ENCODE results near the gene PCNX1. TPM values are rescaled to one million over a fixed set of nuclear protein-coding genes. Genes with fewer than 3 reads are reported as not detected.
"Not testable (repeated sequence)": the region's sequence is repeated elsewhere in the genome, so short reads cannot be mapped to it uniquely, and the experiment has no call there.

Gene PCNX1
- total RNA-seq: 69.9 and 80.0 TPM in 2 replicates

DNA sequence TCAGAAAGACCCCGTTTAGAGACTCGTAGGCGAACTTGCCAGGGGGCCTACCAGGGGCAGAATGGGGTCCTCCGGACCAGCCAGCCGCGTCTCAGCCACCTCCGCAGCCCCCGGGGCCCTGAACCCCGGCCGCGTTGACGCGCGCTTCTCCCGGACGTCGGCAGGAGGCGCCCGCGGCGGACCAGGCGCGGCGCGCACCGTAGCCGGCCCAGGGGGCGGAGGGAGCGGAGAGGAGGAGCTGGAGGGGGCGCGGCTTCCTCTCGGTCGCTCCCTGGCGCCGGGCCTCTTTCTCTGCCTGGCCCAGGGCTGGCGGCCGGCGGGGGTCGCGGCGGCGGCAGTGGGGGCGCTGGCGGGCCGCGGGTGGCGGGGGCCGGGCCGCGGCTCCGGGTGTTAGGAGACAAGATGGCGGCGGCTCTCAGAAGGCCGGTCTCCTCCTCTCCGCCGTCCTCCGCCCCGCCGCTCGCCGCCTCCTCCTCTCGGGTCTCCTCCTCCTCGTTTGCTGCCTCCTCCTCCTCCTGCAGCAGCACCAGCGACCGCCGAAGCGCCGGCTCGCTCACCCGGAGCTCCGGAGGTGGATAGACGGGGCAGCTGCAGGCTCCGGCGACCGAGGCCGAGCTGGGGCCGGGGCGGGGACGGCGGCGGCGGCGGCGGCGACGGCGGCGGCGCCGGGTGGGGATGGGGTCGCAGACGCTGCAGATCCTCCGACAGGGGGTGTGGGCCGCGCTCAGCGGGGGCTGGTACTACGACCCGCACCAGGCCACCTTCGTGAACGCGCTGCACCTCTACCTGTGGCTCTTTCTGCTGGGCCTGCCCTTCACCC lies at the start of gene PCNX1:
TSS of gene PCNX1 (plus strand) at position 284 of the 820 bp plus-strand sequence. CDS start at position 676, 392 bp downstream.
- intact Hi-C loops (cut with micrococcal nuclease): loop anchor here (1.0 to 10.0 kb wide), 12 partner anchors 14 to 1753 kb away; partner anchors contain the start of genes DCAF5, MAP3K9, MED6 and SIPA1L1

DNA sequence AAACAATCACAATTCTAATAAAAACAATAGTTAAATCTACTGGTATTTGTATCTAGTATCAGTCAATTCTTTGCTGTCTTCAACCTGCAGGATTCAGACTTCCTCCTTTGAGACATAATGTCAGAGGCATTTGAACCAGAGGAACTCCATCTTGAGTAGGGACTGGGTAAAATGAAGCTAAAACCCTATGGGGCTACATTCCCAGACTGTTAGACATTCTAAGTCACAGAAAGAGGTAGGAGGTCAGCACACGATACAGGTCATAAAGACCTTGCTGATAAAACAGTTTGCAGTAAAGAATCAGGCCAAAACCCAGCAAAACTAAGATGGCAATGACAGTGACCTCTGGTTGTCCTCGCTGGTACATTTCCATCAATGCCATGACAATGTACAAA lies 49.8 kb upstream of the PCNX1 start:
- intact Hi-C loops (cut with micrococcal nuclease): loop anchor here (2.0 kb wide), 2 partner anchors 35 to 45 kb away; no protein-coding TSS in a partner anchor

DNA sequence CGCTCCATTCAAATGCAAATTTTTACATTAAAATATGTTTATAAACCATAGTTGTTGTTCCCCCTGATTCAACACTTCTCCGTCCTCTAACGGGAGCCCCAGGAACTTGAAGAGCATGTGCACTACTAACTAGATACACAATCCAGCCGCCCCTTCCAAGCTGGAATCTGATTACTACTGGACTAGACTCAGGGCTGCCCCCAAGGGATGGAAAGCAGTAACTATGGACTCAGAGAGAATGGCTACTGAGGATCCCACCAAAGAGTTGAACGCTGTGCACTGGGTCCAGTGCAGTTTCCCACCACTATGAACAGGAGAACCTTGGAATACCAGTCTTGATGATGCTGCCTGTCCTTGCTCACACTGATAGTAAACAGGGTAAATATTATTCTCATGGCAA lies 48.6 kb upstream of the PCNX1 start:
- intact Hi-C loops (cut with micrococcal nuclease): no loop called here

DNA sequence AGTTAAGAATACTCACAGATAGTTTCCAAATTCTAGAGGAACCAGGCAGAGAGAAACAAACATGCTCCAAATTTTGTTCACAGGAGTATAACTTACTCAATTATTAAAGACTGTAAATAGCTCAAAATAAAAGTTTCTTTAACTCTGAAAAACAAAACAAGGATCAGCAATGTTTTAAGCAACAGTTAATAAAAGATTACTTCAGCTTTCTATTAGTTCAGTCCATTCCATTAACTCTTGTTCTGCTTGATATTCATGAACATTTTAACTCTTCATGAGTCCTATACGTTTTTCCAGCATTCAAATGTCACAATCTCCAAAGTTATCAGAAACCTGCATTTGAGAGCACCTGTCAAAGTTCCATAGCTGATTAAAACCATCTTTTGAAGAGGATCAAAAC lies 40.3 kb upstream of the PCNX1 start:
- intact Hi-C loops (cut with micrococcal nuclease): not testable (repeated sequence)

DNA sequence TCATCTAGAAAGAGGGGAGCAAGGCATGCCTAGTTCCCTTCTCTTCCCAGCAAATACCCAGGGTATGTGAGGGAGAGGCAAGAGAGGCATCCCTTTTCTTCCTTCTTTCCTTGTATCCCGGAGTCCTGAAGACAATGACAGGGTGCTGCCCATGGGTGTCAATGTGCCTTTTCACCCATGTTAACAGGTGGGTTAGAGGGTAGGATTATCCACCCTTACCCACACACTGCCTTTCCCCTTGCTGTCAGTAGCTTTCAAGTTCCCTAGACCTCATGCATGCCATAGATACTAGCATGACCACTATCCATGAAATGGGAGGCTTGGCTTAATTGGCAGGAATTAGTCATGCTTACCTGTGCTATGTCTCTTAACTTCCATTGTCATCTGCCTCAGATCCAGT lies 36.3 kb upstream of the PCNX1 start:
- intact Hi-C loops (cut with micrococcal nuclease): loop anchor here (5.0 to 10.0 kb wide), 2 partner anchors 49 to 516 kb away; partner anchors contain the start of gene COX16

DNA sequence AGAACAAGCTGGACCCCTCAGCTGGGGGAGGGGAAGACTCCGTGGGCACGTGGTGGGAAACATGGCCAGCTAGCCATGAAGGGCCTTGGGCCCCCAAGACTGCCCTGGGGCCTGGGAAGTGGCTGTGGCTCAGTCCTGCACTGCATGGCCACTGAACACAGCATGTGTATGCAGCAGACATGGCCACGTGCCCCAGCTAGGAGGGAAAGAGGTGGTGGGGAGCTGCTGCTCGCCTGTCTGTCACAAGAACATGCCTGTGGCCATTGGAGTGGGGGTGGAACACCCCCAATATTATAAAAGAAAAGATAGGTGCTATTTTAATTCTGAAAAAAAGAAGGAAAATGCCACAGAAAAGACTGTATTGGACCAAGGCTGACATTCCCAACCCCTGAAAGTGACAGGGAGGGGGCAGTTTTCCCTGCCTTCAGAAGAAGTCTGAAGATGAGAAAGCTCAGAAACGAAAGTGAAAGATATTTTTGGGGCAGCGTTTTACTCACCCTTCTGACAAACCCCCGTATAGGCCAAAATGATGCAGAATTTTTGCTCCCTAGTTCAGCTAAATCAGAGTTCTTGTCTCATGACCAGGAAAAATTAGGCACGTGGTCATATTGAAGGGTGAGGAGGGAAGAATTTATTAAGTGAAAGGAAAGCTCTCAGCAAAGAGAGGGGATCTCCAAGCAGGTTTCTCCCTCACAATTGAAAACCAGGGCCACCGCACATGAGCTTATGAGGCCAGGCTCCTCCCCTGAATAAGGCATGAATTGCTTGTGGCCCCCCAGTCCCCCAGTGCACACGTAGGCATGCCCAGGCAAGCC lies 35.2 kb upstream of the PCNX1 start:
- intact Hi-C loops (cut with micrococcal nuclease): loop anchor here (1.0 to 10.0 kb wide), 6 partner anchors 14 to 517 kb away; partner anchors contain the start of genes COX16 and PCNX1

DNA sequence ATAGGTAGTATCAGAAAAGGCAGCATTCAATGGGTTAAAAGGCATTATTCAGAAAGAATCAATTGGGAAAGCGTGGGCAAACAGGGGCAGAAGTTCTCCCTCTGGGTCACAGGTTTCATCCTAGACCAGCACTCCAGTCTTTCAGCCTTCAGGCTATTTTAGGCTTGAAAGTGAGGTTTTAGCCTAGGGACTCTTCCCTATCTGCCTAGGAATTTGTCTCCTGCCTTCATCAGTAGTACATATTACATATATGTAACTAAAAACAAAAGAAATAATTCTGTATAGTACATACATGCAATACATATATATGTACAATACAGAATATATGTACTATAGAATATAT lies 34.6 kb upstream of the PCNX1 start:
- intact Hi-C loops (cut with micrococcal nuclease): loop anchor here (1.0 to 10.0 kb wide), 6 partner anchors 14 to 518 kb away; partner anchors contain the start of genes COX16 and PCNX1

DNA sequence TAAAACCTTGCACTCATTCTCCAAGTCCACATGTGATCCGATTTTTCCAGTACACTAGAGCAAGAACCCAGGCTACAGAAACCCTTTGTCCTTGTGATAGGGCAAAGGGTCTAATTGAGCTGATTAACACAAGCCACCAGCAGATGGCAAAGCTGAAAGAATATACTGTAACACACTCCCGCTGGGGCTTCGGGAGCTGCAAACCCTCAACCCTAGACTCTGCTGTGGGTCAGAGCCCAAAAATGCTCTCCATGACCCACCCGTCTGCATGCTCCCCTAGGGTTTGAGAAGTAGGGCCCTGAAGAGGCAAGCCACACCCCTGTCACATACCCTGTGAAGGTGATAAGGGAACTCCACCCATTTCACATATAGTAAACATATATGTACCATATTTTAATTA lies 33.6 kb upstream of the PCNX1 start:
- intact Hi-C loops (cut with micrococcal nuclease): loop anchor here (5.0 to 10.0 kb wide), 2 partner anchors 51 to 519 kb away; partner anchors contain the start of gene COX16

DNA sequence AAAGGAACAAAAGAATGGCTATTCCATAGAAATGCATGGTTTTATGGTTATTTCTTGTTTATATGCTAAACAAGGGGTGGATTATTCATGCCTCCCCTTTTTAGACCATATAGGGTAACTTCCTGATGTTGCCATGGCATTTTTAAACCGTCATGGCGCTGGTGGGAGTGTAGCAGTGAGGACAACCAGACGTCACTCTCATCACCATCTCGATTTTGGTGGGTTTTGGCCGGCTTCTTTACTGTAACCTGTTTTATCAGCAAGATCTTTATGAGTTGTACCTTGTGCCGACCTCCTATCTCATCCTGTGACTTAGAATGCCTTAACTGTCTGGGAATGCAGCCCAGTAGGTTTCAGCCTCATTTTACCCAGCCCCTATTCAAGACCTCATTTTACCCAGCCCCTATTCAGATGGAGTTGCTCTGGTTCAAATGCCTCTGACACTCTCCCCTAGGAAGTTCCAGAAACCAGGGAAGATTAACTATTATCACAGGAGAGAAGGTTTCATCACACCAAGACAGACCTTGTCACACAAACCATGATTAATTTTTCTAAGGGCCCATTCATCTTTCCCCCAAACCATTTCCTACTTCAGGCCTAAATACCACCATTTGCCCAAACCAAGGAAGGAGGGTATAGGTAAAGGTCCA lies 31.3 kb upstream of the PCNX1 start:
- intact Hi-C loops (cut with micrococcal nuclease): loop anchor here (10.0 kb wide), 1 partner anchor 521 kb away; the partner anchor contains the start of gene COX16

DNA sequence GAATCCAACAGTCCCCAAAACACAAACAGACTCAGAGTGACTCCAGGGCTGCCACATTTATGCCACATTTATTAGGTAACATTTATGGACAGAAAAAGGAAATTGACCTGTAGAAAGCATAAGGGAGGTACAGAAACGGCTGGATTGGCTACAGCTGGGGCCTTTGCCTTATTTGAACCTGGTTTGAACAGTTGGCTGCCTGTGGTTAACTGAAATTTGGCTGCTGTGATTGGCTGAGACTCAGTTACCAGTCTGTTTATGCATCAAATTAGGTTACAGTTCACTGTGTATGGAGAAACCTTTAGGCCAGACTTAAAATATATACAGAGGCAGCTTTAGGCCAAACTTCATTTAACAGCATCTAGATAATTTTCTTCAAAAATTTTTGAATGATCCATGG lies 27.8 kb upstream of the PCNX1 start:
- intact Hi-C loops (cut with micrococcal nuclease): loop anchor here (10.0 kb wide), 1 partner anchor 525 kb away; the partner anchor contains the start of gene COX16

DNA sequence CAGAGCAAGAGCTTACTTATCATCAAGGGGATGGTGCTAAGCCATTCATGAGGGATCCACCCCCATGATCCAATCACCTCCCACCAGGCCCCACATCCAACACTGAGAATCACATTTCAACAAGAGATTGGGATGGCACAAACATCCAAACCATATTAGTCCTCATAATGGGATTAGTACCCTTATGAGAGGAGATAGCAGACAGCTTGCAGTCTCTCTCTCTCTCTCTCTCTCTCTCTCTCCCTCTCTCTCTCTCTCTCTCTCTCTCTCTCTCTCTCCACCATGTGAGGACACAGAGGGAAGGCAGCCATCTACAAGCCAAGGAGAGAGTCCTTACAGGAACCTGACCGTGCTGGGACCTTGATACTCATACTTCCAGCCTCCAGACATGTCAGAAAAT lies 26.4 kb upstream of the PCNX1 start:
- intact Hi-C loops (cut with micrococcal nuclease): not testable (repeated sequence)

DNA sequence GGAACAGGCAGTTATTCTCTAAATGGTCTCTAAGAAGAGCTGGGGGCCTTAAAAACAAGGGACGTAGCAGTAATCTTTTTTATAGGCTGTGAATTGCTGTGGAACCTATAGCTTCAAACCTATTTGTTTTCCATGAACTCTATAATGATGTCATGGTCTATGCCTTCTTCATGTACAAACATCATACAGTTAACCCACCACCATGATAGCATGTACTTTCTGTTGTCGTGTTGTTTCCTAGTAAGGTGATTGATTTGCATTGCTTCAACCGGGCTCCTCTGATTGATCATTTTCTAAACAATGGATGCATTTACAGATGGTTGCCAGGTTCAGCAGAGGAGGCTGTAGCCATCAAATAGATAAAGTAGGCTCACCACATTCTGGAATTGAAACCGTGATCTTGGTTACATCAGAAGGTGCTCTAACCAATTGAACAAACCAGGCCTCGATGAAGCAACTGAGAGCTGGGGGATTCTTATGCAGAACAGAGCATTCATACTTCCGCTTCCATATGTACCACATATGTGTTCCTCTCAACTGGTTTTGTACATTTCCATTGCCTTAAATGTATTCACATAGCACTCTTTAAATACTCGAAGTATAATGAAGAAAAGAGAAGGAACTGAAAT lies 25.6 kb upstream of the PCNX1 start:
- intact Hi-C loops (cut with micrococcal nuclease): no loop called here

DNA sequence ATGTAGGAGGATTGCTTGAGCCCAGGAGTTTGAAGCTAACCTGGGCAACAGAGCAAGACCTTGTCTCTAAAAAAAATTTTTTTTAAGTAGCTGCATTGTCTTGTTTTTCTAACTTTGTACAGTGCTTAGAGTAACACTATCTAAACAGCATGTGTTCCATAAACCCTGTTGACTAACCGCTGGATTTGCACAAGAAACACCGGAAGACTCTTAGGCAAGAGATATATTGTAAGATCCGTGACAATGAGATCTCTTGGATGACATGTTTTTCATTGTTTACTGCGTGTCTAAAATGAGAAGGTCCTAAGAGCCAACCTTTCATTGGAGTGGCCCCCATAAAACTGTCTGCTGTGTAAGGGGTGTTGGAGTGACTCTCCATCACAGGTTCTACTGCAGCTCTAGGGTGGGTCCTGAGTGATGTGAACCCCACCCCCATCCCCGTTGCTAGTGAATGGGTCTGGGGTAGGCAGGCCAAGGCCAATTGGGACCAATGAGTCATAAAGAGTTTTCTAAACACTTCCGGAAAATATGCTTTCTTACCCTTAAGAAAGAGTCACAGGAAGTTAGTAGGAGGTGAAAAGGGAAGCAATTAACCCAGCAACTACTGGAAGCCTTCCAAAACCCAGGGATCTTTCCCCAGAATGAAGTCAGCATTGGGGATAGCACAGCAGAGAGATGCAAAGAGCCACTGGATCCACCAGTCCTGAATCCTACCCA lies 24.3 kb upstream of the PCNX1 start:
- intact Hi-C loops (cut with micrococcal nuclease): no loop called here

DNA sequence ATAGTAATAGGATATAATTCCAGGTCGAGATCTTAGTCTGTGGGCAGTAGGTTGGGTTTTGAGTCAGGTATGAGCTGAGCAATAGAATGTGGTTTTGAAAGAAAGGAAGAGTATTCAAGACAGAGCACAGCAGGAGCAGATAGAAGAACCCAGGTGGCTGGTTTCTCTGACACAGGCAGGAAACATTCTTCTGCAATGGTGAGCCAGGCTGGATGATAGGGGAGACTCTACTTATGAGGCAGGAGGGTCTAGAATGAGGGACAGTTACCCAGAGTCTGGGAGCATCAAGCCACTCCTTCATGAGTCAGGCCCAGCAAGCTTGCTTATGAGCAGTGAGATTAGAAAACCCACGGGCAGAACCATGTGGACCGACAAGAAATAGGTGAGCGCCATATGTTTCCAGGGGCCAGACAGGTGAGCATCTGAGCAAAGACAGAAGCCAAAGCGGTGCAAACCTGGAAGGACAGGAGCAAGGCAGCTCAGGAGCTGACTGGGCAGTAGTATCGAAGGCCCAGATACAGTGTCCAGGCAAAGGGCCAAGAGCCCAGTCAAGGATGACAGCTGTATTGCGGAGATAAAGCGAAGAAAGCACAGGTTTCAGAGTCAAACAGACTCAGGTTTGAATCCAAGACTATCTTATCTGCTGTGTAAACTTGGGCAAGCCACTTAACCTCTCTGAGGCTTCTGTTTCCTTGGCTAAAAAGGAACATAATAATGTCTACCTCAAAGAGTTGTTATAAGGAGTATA lies 22.5 kb upstream of the PCNX1 start:
- intact Hi-C loops (cut with micrococcal nuclease): loop anchor here (5.0 kb wide), 1 partner anchor 227 kb away; no protein-coding TSS in a partner anchor

DNA sequence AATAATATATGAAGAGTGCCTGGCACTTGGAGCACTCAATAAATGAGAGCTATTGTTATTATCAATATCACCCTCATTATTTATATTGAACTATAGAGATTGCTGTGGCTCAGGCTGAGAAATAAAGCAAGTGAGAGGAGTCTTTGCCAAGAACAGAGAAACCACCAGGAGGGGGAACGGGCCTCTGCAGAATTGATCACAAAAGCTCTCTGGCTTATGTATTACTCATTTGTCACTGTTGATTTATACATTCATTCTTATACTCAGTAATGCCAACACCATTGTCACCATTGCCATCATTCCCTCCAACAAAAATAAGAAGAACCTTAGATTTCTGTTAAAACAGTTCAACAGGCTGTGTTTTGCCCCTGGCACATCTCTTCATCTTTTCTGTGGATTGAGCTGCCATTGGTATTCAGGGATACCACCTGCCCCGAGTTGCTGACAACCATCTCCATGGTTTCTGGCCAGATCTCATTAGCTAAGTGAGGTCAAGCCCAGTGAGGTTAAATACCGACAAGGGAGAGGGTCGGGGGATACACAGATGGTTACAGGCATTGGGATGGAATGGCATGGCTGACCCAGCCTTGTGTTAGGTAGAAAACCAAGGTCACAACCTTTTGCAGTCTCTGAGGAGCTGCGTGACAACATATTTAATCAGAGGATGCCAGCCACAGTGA lies 21.8 kb upstream of the PCNX1 start:
- intact Hi-C loops (cut with micrococcal nuclease): loop anchor here (1.0 to 5.0 kb wide), 8 partner anchors 9 to 669 kb away; partner anchors contain the start of genes MED6 and PCNX1

DNA sequence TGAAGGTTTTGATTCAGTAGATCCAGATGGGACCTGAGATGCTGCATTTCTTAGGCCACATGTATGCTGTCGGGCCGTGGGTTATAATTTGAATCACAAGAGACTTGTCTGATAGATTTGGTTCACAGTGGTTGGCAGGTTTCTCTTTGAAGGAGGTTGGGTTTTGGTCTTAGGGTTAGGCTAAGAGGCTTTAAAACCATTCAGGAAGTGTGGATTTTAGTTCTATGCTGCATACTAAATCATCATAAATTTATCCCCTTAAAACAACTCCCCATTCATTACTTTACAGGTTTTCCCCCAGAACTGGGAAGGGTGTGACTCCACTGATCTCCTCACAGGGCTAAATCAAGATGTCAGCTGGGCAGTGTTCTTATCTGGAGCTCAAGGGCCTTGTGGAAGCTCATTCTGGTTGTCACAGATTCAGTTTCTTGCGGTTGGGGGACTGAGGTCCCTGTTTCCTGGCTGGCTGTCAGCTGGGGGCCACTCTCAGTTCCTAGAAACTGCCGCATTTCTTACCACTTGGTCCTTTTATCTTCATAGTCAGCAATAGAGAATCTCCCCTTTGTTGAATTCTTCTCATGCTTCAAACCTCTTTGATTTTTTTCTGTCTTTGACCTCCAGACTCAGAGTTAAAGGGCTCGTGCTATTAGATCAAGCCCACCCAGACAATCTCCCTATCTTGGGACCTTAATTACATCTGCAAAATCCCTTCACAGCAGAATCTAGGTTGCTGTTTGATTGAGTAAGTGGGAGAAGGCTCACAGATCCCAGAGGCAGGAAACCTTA lies 20.6 kb upstream of the PCNX1 start:
- intact Hi-C loops (cut with micrococcal nuclease): loop anchor here (1.0 to 5.0 kb wide), 9 partner anchors 8 to 668 kb away; partner anchors contain the start of genes MED6 and PCNX1

DNA sequence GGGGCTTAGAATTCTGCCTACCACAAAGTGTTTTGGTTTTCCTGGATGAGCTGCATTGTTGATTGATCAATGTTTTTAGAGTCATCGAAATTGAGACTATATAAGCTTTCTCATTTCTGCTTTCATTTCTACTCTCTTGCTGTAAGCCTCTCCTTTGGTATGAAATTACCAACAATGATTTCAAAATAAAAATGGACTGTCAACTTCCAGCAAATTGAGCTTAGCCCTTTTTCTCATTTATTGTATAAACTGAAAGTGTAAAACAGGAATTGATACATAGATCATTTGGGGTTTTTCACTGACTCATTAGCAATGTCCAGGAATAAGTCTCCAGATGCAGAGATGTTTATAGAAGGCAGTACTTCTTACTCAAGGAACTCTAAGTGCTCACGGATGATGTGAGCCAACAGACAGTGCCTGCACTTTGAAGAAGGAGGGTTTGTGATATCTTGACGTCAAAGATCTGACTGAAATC lies 20.0 kb upstream of the PCNX1 start:
- intact Hi-C loops (cut with micrococcal nuclease): loop anchor here (1.0 to 5.0 kb wide), 3 partner anchors 65 to 668 kb away; no protein-coding TSS in a partner anchor

Measured in T-helper 1 cell treated with Interleukin-12 subunit alpha and Interleukin-12 subunit beta and Interleukin-4 antibody, amounts not matched to agents 30 ng/mL and 1 ng/mL, for 36 hours (primary cell).